Measurements from ENCODE around the gene BLOC1S6. TPM values are rescaled to one million over a fixed set of nuclear protein-coding genes. Genes with fewer than 3 reads are reported as not detected.

BLOC1S6 gene
- 63.6 and 64.7 TPM in 2 replicates for total RNA-seq (2012; rRNA removed)

DNA sequence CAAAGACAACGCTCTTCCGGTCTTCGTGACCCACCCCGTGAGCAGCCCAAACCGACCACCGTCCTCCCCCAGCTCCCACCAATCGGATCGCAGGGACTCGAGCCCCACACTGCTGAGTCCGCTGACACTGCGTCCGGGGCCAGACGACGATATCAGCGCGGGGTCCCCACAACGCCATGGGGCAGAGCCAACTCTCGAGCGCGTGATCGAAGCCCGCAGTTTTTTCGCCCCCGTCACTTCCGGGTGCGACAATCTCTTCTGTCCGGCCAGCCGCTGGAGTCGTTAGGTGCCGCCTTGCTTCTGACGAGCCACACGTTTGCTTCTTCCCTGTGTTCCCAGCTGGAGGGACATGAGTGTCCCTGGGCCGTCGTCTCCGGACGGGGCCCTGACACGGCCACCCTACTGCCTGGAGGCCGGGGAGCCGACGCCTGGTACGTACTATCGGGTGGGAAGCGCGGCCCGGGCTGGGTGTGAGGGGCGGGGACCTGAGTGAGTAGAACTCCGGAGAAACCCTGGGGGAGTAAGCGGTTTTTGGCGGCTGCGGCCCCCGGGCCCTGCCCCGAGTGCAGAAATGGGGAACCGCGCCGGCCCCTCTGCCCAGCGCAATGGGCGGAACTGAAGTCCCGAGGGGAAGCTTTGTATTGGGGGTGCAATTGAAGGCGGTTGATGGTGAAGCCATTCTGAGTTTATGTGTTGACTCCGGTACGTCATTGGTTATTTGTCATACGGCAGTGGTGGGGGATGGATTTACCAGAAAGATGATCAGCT is at the start of gene BLOC1S6:
Gene BLOC1S6 (plus strand): TSS at position 285 of the 768 bp plus-strand sequence. CDS start 65 bp downstream, at position 350.
- peak within 1 kb of the TSS; percentile 88 for H3K4me2 ChIP-seq (ENCODE audit: low read length)
- peaks cover 17% of the 10 kb centered on the region for H3K4me1 ChIP-seq (ENCODE audit: control insufficient read depth, insufficient read depth, low read length)
- H3K27me3 ChIP-seq (ENCODE audit: control insufficient read depth, insufficient read depth, low read length): no peaks in the 10 kb centered on the region
- H3K4me3 ChIP-seq (ENCODE audit: low read length): peak within 1 kb of the TSS; percentile 87
- H3K9ac ChIP-seq (ENCODE audit: low read depth, low read length): peak within 1 kb of the TSS; percentile 95
- H3K9me3 ChIP-seq (replicated peaks; ENCODE audit: low read length): no peaks in the 10 kb centered on the region
- no peaks in the 10 kb centered on the region for H3K36me3 ChIP-seq (ENCODE audit: insufficient read depth, low read length)

GRCh38 chr15:45539680-45540079 is 47.5 kb upstream of the BLOC1S6 start:
- no peaks in the 10 kb centered on the region for H3K36me3 ChIP-seq (ENCODE audit: insufficient read depth, low read length)
- no peak overlapping the region for H3K4me3 ChIP-seq (ENCODE audit: low read length)
- H3K9me3 ChIP-seq (replicated peaks; ENCODE audit: low read length): no peaks in the 10 kb centered on the region
- H3K27me3 ChIP-seq (ENCODE audit: control insufficient read depth, insufficient read depth, low read length): no peaks in the 10 kb centered on the region
- no peak overlapping the region for H3K4me2 ChIP-seq (ENCODE audit: low read length)
- H3K4me1 ChIP-seq (ENCODE audit: control insufficient read depth, insufficient read depth, low read length): no peaks in the 10 kb centered on the region
- H3K9ac ChIP-seq (ENCODE audit: low read depth, low read length): no peak overlapping the region

- H3K4me1 ChIP-seq (ENCODE audit: control insufficient read depth, insufficient read depth, low read length): no peaks in the 10 kb centered on the region
- no peaks in the 10 kb centered on the region for H3K9me3 ChIP-seq (replicated peaks; ENCODE audit: low read length)
- no peak overlapping the region for H3K4me3 ChIP-seq (ENCODE audit: low read length)
- H3K27me3 ChIP-seq (ENCODE audit: control insufficient read depth, insufficient read depth, low read length): no peaks in the 10 kb centered on the region
- no peak overlapping the region for H3K9ac ChIP-seq (ENCODE audit: low read depth, low read length)
- no peak overlapping the region for H3K4me2 ChIP-seq (ENCODE audit: low read length)
- no peaks in the 10 kb centered on the region for H3K36me3 ChIP-seq (ENCODE audit: insufficient read depth, low read length)
Observed at GRCh38 chr15:45540531-45540930, 46.6 kb upstream of the BLOC1S6 start.

DNA sequence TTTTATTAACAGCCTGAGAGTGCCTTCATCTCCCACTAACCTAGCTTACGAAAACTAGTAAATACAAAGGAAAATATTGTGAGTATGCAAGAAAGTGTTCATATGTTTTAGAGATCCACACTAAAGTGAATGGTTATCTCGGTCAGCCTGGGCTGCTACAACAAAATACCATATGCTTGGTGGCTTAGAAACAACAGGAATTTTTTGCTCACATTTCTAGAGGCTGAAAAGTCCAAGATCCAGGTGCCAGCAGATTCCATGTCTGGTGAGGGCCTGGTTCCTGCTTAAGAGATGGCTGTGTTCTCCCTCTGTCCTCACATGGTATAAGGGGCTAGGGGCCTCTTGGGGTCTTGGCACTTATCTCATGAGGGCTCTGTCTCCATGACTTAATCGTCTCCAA is 44.1 kb upstream of the BLOC1S6 start:
- H3K4me3 ChIP-seq (ENCODE audit: low read length): no peak overlapping the region
- H3K36me3 ChIP-seq (ENCODE audit: insufficient read depth, low read length): no peaks in the 10 kb centered on the region
- H3K4me2 ChIP-seq (ENCODE audit: low read length): no peak overlapping the region

DNA sequence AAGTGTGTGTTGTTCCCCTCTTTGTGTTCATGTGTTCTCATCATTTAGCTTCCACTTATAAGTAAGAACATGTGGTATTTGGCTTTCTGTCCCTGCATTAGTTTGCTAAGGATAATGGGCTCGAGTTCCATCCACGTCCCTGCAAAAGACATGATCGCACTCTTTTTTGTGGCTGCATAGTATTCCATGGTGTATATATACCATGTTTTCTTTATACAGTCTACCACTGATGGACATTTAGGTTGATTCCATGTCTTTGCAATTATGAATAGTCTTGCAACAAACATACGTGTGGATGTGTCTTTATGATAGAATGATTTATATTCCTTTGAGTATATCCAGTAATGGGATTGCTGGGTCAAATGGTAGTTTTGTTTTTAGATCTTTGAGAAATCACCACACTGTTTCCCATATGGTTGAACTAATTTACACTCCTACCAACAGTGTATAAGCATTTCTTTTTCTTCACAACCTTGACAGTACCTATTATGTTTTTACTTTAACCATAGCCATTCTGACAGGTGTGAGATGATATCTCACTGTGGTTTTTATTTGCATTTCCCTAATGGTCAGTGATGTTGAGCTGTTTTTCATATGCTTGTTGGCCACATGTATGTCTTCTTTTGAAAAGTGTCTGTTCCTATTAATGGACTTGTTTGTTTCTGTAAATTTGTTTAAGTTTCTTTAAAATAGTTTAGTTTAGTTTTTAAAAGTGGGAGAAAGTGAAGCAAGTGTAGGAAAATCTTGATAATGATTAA is 42.7 kb upstream of the BLOC1S6 start:
- Histone ChIP-seq H3K4me1 (ENCODE audit: control insufficient read depth, insufficient read depth, low read length) (peaks cover 4% of the 10 kb centered on the region), H3K36me3 (ENCODE audit: insufficient read depth, low read length) (no peaks in the 10 kb centered on the region), H3K27me3 (ENCODE audit: control insufficient read depth, insufficient read depth, low read length) (no peaks in the 10 kb centered on the region), H3K9ac (ENCODE audit: low read depth, low read length) (no peak overlapping the region), H3K4me3 (ENCODE audit: low read length) (no peak overlapping the region), H3K9me3 (replicated peaks; ENCODE audit: low read length) (no peaks in the 10 kb centered on the region), H3K4me2 (ENCODE audit: low read length) (no peak overlapping the region)

More for the DNA sequence above, 44.1 kb upstream of the BLOC1S6 start:
- H3K9me3 ChIP-seq (replicated peaks; ENCODE audit: low read length): no peaks in the 10 kb centered on the region
- H3K4me1 ChIP-seq (ENCODE audit: control insufficient read depth, insufficient read depth, low read length): no peaks in the 10 kb centered on the region
- H3K9ac ChIP-seq (ENCODE audit: low read depth, low read length): no peak overlapping the region
- no peaks in the 10 kb centered on the region for H3K27me3 ChIP-seq (ENCODE audit: control insufficient read depth, insufficient read depth, low read length)

- Histone ChIP-seq H3K9me3 (replicated peaks; ENCODE audit: low read length) (no peaks in the 10 kb centered on the region), H3K4me3 (ENCODE audit: low read length) (no peak overlapping the region), H3K4me1 (ENCODE audit: control insufficient read depth, insufficient read depth, low read length) (peaks cover 13% of the 10 kb centered on the region), H3K36me3 (ENCODE audit: insufficient read depth, low read length) (no peaks in the 10 kb centered on the region), H3K4me2 (ENCODE audit: low read length) (no peak overlapping the region), H3K9ac (ENCODE audit: low read depth, low read length) (no peak overlapping the region), H3K27me3 (ENCODE audit: control insufficient read depth, insufficient read depth, low read length) (no peaks in the 10 kb centered on the region)
Observed at GRCh38 chr15:45546789-45547188, 40.4 kb upstream of the BLOC1S6 start.

DNA sequence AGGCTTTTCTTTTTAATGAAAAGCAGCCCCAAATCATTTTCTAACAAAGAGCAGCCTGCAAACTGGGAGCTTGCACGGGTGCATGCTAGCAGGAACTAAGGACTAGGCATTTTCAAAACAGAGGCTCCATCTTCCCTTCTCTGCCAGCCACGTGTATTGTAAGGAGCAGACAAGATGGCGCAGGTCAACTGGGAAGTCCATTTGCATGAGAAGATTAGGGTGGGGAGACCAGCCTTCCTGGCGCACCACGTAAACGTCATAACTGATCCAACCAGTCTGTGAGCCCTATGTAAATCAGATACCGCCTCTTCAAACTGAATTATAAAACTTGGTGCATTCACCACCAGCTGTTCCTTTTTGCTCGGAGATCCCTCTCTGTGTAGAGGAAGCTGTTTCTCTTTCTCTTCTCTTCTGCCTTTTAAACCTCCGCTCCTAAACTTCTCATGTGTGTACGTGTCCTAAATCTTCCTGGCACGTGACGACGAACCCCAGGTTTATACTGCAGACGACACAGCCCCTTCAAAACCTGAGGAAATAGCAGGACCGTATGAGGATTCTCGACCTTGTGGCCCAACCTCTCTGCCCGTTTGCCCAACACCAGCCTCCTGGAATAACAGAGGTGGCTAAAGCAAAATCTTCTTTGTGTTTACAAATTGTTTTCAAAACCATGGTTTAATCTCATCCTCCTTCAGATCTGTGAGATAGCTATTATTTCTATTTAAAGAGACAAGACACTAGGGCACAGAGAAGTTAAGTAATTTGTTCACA is 38.2 kb upstream of the BLOC1S6 start:
- Histone ChIP-seq H3K27me3 (ENCODE audit: control insufficient read depth, insufficient read depth, low read length) (no peaks in the 10 kb centered on the region), H3K36me3 (ENCODE audit: insufficient read depth, low read length) (no peaks in the 10 kb centered on the region), H3K4me1 (ENCODE audit: control insufficient read depth, insufficient read depth, low read length) (peaks cover 13% of the 10 kb centered on the region), H3K9me3 (replicated peaks; ENCODE audit: low read length) (no peaks in the 10 kb centered on the region), H3K4me2 (ENCODE audit: low read length) (peak overlapping the region; percentile 40), H3K4me3 (ENCODE audit: low read length) (no peak overlapping the region), H3K9ac (ENCODE audit: low read depth, low read length) (peak overlapping the region; percentile 9)

GRCh38 chr15:45549541-45550220 is 37.5 kb upstream of the BLOC1S6 start:
- no peak overlapping the region for H3K4me3 ChIP-seq (ENCODE audit: low read length)
- H3K4me1 ChIP-seq (ENCODE audit: control insufficient read depth, insufficient read depth, low read length): peaks cover 13% of the 10 kb centered on the region
- peak overlapping the region; percentile 9 for H3K9ac ChIP-seq (ENCODE audit: low read depth, low read length)
- H3K27me3 ChIP-seq (ENCODE audit: control insufficient read depth, insufficient read depth, low read length): no peaks in the 10 kb centered on the region
- peak overlapping the region; percentile 40 for H3K4me2 ChIP-seq (ENCODE audit: low read length)
- no peaks in the 10 kb centered on the region for H3K9me3 ChIP-seq (replicated peaks; ENCODE audit: low read length)
- no peaks in the 10 kb centered on the region for H3K36me3 ChIP-seq (ENCODE audit: insufficient read depth, low read length)

GRCh38 chr15:45550436-45550835 is 36.7 kb upstream of the BLOC1S6 start:
- Histone ChIP-seq H3K4me1 (ENCODE audit: control insufficient read depth, insufficient read depth, low read length) (peaks cover 13% of the 10 kb centered on the region), H3K36me3 (ENCODE audit: insufficient read depth, low read length) (no peaks in the 10 kb centered on the region), H3K4me3 (ENCODE audit: low read length) (no peak overlapping the region), H3K4me2 (ENCODE audit: low read length) (no peak overlapping the region), H3K27me3 (ENCODE audit: control insufficient read depth, insufficient read depth, low read length) (no peaks in the 10 kb centered on the region), H3K9me3 (replicated peaks; ENCODE audit: low read length) (no peaks in the 10 kb centered on the region), H3K9ac (ENCODE audit: low read depth, low read length) (no peak overlapping the region)

DNA sequence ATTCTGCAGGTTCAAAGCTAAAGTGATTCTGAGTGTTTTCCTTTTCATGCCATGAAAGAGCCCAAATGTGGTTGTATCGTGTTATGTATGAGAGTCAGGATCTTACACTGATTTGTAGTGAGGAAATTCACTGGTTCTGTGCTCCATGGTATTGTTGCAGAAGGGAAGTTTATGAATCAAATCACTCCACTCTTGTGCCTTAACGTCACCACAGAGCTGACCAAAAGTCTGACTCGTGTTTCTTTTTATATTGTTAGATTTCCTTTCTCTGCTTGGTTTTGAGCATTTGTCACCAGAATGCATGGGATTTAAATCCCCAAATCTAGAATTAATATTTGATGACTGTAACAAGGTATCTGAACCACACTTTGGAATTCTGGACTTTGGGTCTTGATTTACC is 35.5 kb upstream of the BLOC1S6 start:
- Histone ChIP-seq H3K4me3 (ENCODE audit: low read length) (no peak overlapping the region), H3K36me3 (ENCODE audit: insufficient read depth, low read length) (no peaks in the 10 kb centered on the region), H3K4me2 (ENCODE audit: low read length) (no peak overlapping the region), H3K27me3 (ENCODE audit: control insufficient read depth, insufficient read depth, low read length) (peaks cover 8% of the 10 kb centered on the region), H3K4me1 (ENCODE audit: control insufficient read depth, insufficient read depth, low read length) (peaks cover 13% of the 10 kb centered on the region), H3K9ac (ENCODE audit: low read depth, low read length) (no peak overlapping the region), H3K9me3 (replicated peaks; ENCODE audit: low read length) (no peaks in the 10 kb centered on the region)

All from skeletal muscle satellite cell (primary cell).